ENCODE results near the gene SLC25A23. TPM values are rescaled to one million over a fixed set of nuclear protein-coding genes. Genes with fewer than 3 reads are reported as not detected.

The SLC25A23 gene
- total and polyA plus RNA-seq, 2 experiments from 2014 or later = 56.6 to 59.0 TPM

GRCh38 chr19:6414793-6415590 lies 44.6 kb downstream of the SLC25A23 start:
- peaks cover 9% of the 10 kb centered on the region for H3K4me1 ChIP-seq (ENCODE audit: insufficient read depth)
- no peak for DNase-seq (ENCODE audit: low spot score)
- no peaks in the 10 kb centered on the region for H3K36me3 ChIP-seq (replicated peaks; ENCODE audit: insufficient read depth, low read depth)
- H3K27ac ChIP-seq = no peak overlapping the region
- H3K4me2 ChIP-seq = no peak overlapping the region
- H3K4me3 ChIP-seq = no peak overlapping the region
- 97% methylated on average over 46 of the region's 47 CpGs for WGBS (ENCODE audit: low lambda C conversion rate, missing lambda C conversion rate)
- no peaks in the 10 kb centered on the region for H3K9me3 ChIP-seq (ENCODE audit: low read depth)
- no peaks in the 10 kb centered on the region for H3K9me2 ChIP-seq (replicated peaks; ENCODE audit: insufficient read depth)
- H3K27me3 ChIP-seq = no peaks in the 10 kb centered on the region
- H2AFZ ChIP-seq = no peak overlapping the region
- H3K79me2 ChIP-seq = peaks cover 23% of the 10 kb centered on the region
- H4K20me1 ChIP-seq (ENCODE audit: insufficient read depth, poor library complexity, severe bottlenecking) = peaks cover 18% of the 10 kb centered on the region
- TF ChIP-seq EZH2phosphoT487 (IDR thresholded peaks at IDR 0.05; ENCODE audit: low read depth, severe bottlenecking, unreplicated experiment) (no peak), EZH2 (IDR thresholded peaks at IDR 0.05; ENCODE audit: borderline replicate concordance) (no peak), CTCF (IDR thresholded peaks at IDR 0.05; ENCODE audit: poor library complexity) (no peak)

- WGBS (ENCODE audit: low lambda C conversion rate, missing lambda C conversion rate) = 93% methylated on average over 33 of the region's 42 CpGs
- TF ChIP-seq CTCF (IDR thresholded peaks at IDR 0.05; ENCODE audit: poor library complexity) = no peak
- no peak for TF ChIP-seq EZH2phosphoT487 (IDR thresholded peaks at IDR 0.05; ENCODE audit: low read depth, severe bottlenecking, unreplicated experiment)
- no peak for TF ChIP-seq EZH2 (IDR thresholded peaks at IDR 0.05; ENCODE audit: borderline replicate concordance)
- no peak overlapping the region for H2AFZ ChIP-seq
- DNase-seq (ENCODE audit: low spot score) = no peak
- H3K4me1 ChIP-seq (ENCODE audit: insufficient read depth) = peaks cover 9% of the 10 kb centered on the region
- H3K9me3 ChIP-seq (ENCODE audit: low read depth) = no peaks in the 10 kb centered on the region
- peaks cover 13% of the 10 kb centered on the region for H3K79me2 ChIP-seq
- no peaks in the 10 kb centered on the region for H3K9me2 ChIP-seq (replicated peaks; ENCODE audit: insufficient read depth)
- peaks cover 9% of the 10 kb centered on the region for H4K20me1 ChIP-seq (ENCODE audit: insufficient read depth, poor library complexity, severe bottlenecking)
- no peaks in the 10 kb centered on the region for H3K36me3 ChIP-seq (replicated peaks; ENCODE audit: insufficient read depth, low read depth)
- H3K4me2 ChIP-seq = no peak overlapping the region
- H3K27ac ChIP-seq = peak overlapping the region; percentile 34
- H3K27me3 ChIP-seq = no peaks in the 10 kb centered on the region
- no peak overlapping the region for H3K4me3 ChIP-seq
These were observed 45.6 kb downstream of the SLC25A23 start for GRCh38 chr19:6413721-6414643.

DNA sequence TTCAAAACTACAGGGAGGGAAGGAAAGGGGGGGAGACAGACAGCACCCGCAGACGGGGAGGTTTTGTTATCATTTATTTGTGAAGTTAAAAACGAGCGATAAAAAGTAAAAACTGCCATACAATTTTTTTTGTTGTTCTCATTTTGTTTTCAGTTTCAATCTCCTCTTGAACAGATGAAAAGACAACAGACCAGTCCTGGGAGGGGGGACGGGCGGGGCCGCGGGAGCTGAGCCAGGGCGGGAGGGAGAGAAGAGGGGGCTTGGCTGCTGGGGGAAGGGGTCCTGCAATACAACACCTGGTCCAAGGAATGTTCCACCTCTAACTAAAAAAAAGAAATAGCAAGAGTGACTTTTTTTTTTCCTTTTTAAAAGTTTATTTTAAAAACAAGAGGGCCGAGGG lies 46.3 kb downstream of the SLC25A23 start:
- TF ChIP-seq CTCF (IDR thresholded peaks at IDR 0.05; ENCODE audit: poor library complexity) = no peak
- TF ChIP-seq EZH2 (IDR thresholded peaks at IDR 0.05; ENCODE audit: borderline replicate concordance) = no peak
- no peak for TF ChIP-seq EZH2phosphoT487 (IDR thresholded peaks at IDR 0.05; ENCODE audit: low read depth, severe bottlenecking, unreplicated experiment)
- H3K4me2 ChIP-seq = no peak overlapping the region
- H3K9me2 ChIP-seq (replicated peaks; ENCODE audit: insufficient read depth) = no peaks in the 10 kb centered on the region
- no peaks in the 10 kb centered on the region for H3K27me3 ChIP-seq
- peak overlapping the region; percentile 57 for H3K27ac ChIP-seq
- 79% methylated on average over 10 of the region's 10 CpGs for WGBS (ENCODE audit: low lambda C conversion rate, missing lambda C conversion rate)
- peaks cover 6% of the 10 kb centered on the region for H3K79me2 ChIP-seq
- H2AFZ ChIP-seq = no peak overlapping the region
- H4K20me1 ChIP-seq (ENCODE audit: insufficient read depth, poor library complexity, severe bottlenecking) = peaks cover 4% of the 10 kb centered on the region
- no peaks in the 10 kb centered on the region for H3K9me3 ChIP-seq (ENCODE audit: low read depth)
- no peak overlapping the region for H3K4me3 ChIP-seq
- peaks cover 9% of the 10 kb centered on the region for H3K4me1 ChIP-seq (ENCODE audit: insufficient read depth)
- no peak for DNase-seq (ENCODE audit: low spot score)
- no peaks in the 10 kb centered on the region for H3K36me3 ChIP-seq (replicated peaks; ENCODE audit: insufficient read depth, low read depth)
